Activated CD8-positive, alpha-beta T cell treated with anti-CD3 and anti-CD28 coated beads for 36 hours (primary cell): ENCODE measurements around the gene INTS6. TPM values are rescaled to one million over a fixed set of nuclear protein-coding genes. Genes with fewer than 3 reads are reported as not detected.
A peak's percentile ranks its signal among the peaks of the same experiment; 100 is the strongest.

Source experiments
- ATAC-seq: fragments of 200-7000 bp; cut with Tn5 transposase; one replicate; pipeline ENCODE4 v1.10.0; 2021; ENCODE audit warnings: mild to moderate bottlenecking, moderate library complexity
- CTCF ChIA-PET: fragments of 350-600 bp; sonication (Branson Sonifier 250); formaldehyde crosslinking; loops from one replicate; lab custom pipeline; 2021; ENCODE audit warnings: antibody characterized with exemption; lab: Charles Lee
- POLR2A ChIA-PET: fragments of 350-600 bp; sonication (Branson Sonifier 250); formaldehyde crosslinking; loops from one replicate; lab custom pipeline; 2021; ENCODE audit warnings: antibody characterized with exemption; lab: Charles Lee
- DNase-seq: peaks from one replicate; pipeline ENCODE4 v3.0.0-alpha.2; 2020
- H3K27ac Mint-ChIP-seq: one replicate; pipeline ENCODE4 v1.8.0; 2021; ENCODE audit warnings: mild to moderate bottlenecking, mixed read lengths
- H3K27me3 Mint-ChIP-seq: one replicate; pipeline ENCODE4 v1.8.0; 2021; ENCODE audit warnings: mixed read lengths
- H3K36me3 Mint-ChIP-seq: one replicate; pipeline ENCODE4 v1.8.0; 2021; ENCODE audit warnings: low read depth, mixed read lengths
- H3K4me1 Mint-ChIP-seq: one replicate; pipeline ENCODE4 v1.8.0; 2021; ENCODE audit warnings: low read depth, mixed read lengths
- H3K4me3 Mint-ChIP-seq: one replicate; pipeline ENCODE4 v1.8.0; 2021; ENCODE audit warnings: mild to moderate bottlenecking, moderate library complexity, mixed read lengths
- H3K9me3 Mint-ChIP-seq: one replicate; pipeline ENCODE4 v1.8.0; 2021; ENCODE audit warnings: mixed read lengths
- CTCF ChIP-seq: fragments of 200-600 bp; IDR thresholded peaks from one replicate; pipeline ENCODE4 v1.8.0; 2022; ENCODE audit warnings: antibody characterized with exemption, mild to moderate bottlenecking
- intact Hi-C: fragments of 100-400 bp; cut with micrococcal nuclease; formaldehyde crosslinking; loops from one replicate; pipeline ENCODE4 v1.10.0; 2022
- total RNA-seq, 2 experiments: library from RNA; stranded (reverse); gene quantifications; one replicate each; pipeline ENCODE4 v1.2.3, GENCODE V29; 2021

Gene INTS6
- total RNA-seq, 2 experiments from 2014 or later = 52.4 to 54.5 TPM

- intact Hi-C loops = loop anchor here (2.0 kb wide), 2 partner anchors 131 to 349 kb away; partner anchors contain the start of gene WDFY2
- TF ChIP-seq CTCF = no peak
- POLR2A ChIA-PET = interaction anchor here (0.7 to 2.6 kb wide), 26 partner anchors 10 to 373 kb away, joined by 3 to 18 read pairs (median 4); no protein-coding TSS in a partner anchor
- no peaks in the 10 kb centered on the region for H3K9me3 Mint-ChIP-seq
- peaks cover 40% of the 10 kb centered on the region for H3K4me1 Mint-ChIP-seq
- H3K27me3 Mint-ChIP-seq = no peaks in the 10 kb centered on the region
- peak; percentile 45 for ATAC-seq
- H3K27ac Mint-ChIP-seq = peak overlapping the region; percentile 99
- peak; percentile 84 for DNase-seq
- peaks cover 69% of the 10 kb centered on the region for H3K36me3 Mint-ChIP-seq
- CTCF ChIA-PET = interaction anchor here (0.8 to 3.0 kb wide), 8 partner anchors 19 to 379 kb away, joined by 3 to 19 read pairs (median 5); no protein-coding TSS in a partner anchor
- peak overlapping the region; percentile 94 for H3K4me3 Mint-ChIP-seq
These were observed 547 bp upstream of the INTS6 start for GRCh38 chr13:51453207-51453958.

GRCh38 chr13:51451467-51452360 is 1.1 kb downstream of the INTS6 start:
- TF ChIP-seq CTCF = no peak
- Mint-ChIP-seq H3K27ac (peak overlapping the region; percentile 93), H3K4me3 (peak overlapping the region; percentile 94), H3K9me3 (no peaks in the 10 kb centered on the region), H3K4me1 (peaks cover 38% of the 10 kb centered on the region), H3K27me3 (no peaks in the 10 kb centered on the region), H3K36me3 (peaks cover 64% of the 10 kb centered on the region)
- ChIA-PET POLR2A (interaction anchor here (0.8 to 2.6 kb wide), 13 partner anchors 9 to 351 kb away, joined by 3 to 18 read pairs (median 4); no protein-coding TSS in a partner anchor), CTCF (no interaction called here)
- intact Hi-C loops = loop anchor here (2.0 kb wide), 2 partner anchors 133 to 351 kb away; partner anchors contain the start of gene WDFY2
- ATAC-seq = peak; percentile 27
- DNase-seq = peak; percentile 91

GRCh38 chr13:51451134-51451466 is 1.7 kb downstream of the INTS6 start:
- CTCF ChIA-PET = no interaction called here
- peak overlapping the region; percentile 94 for H3K4me3 Mint-ChIP-seq
- H3K27me3 Mint-ChIP-seq = no peaks in the 10 kb centered on the region
- TF ChIP-seq CTCF = no peak
- no peak for ATAC-seq
- H3K36me3 Mint-ChIP-seq = peaks cover 64% of the 10 kb centered on the region
- DNase-seq = no peak
- POLR2A ChIA-PET = interaction anchor here (1.0 to 1.9 kb wide), 7 partner anchors 16 to 351 kb away, joined by 3 to 7 read pairs (median 4); no protein-coding TSS in a partner anchor
- intact Hi-C loops = no loop called here
- no peaks in the 10 kb centered on the region for H3K9me3 Mint-ChIP-seq
- peaks cover 39% of the 10 kb centered on the region for H3K4me1 Mint-ChIP-seq
- peak overlapping the region; percentile 93 for H3K27ac Mint-ChIP-seq

- Mint-ChIP-seq H3K4me1 (peaks cover 21% of the 10 kb centered on the region), H3K27ac (peak overlapping the region; percentile 43), H3K36me3 (peaks cover 46% of the 10 kb centered on the region), H3K4me3 (no peak overlapping the region), H3K27me3 (no peaks in the 10 kb centered on the region), H3K9me3 (no peaks in the 10 kb centered on the region)
- DNase-seq = no peak
- TF ChIP-seq CTCF = no peak
- ChIA-PET POLR2A (interaction anchor here (0.7 kb wide), 1 partner anchor 137 kb away, joined by 3 read pairs; no protein-coding TSS in a partner anchor), CTCF (no interaction called here)
- intact Hi-C loops = no loop called here
- no peak for ATAC-seq
These were observed 3.8 kb downstream of the INTS6 start for GRCh38 chr13:51449018-51449417.
